ENCODE data around the gene TEX55.
"Not testable (repeated sequence)": the region's sequence is repeated elsewhere in the genome, so short reads cannot be mapped to it uniquely, and the experiment has no call there.

The TEX55 gene

DNA sequence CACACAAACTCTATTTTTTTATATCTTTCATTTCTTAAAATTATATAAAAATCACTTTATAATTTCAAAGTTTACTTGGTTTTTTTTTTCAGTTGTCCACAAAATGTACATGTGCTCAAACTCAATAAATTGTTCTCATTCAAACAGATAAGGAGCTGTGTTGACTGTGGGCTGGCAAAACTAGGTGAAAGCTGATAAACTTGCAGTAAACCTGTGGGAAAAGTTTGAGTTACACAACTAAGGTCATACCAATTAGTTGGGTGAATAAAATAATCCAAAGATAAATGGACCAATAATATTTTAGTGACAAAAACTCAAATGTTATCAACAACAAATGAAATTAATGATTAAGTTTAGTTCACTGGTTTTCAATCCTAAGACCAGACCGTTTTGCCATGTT, 14.8 kb downstream of the TEX55 start:
- no peak for DNase-seq (ENCODE audit: low read depth)

DNA sequence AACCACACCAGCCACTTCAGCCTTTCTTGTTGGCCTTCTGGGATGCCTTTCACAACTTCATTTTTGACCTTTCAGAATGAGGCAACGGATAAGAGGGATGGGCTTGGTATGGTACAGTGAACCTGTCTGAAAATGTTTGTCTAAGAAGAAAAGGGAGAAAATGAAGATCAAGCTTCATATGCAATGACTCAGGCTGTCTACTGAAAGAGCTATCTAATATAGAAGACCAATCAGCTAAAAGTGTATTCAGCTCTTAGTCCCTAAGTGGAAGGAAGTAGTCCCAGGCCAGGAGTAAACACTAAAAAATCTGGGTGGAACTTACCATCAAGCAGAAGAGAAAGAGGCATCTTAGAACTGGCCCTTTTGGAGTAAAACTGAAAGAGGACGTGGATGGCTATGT, 15.3 kb downstream of the TEX55 start:
- no peak for DNase-seq (ENCODE audit: low read depth)

DNA sequence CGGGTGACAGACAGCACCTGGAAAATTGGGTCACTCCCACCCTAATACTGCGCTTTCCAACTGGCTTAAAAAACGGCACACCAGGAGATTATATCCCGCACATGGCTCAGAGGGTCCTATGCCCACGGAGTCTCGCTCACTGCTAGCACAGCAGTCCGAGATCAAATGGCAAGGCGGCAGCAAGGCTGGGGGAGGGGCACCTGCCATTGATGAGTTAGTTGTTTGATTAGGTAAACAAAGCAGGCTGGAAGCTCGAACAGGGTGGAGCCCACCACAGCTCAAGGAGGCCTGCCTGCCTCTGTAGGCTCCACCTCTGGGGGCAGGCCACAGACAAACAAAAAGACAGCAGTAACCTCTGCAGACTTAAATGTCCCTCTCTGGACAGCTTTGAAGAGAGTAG, 18.8 kb downstream of the TEX55 start:
- DNase-seq (ENCODE audit: low read depth) = not testable (repeated sequence)

DNA sequence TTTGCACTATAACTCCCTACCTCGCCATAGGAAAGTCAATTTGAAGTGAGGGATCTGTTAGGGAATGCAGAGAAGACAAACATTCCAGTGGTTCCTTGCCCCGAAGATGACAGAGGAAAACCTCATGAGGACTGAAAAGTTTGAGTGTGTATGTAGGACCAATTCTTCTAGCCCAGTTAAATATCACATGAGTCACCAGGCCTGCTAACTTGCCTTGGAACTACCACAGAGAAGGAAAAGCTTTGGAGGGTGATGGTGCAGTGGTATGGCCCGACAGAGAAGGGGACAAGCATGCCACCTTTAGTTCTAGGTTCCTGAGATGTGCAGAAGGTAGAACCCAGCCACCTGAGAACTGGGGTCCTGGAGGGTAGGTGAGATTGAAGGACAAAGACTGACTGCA, 24.9 kb downstream of the TEX55 start:
- DNase-seq (ENCODE audit: low read depth) = no peak

DNA sequence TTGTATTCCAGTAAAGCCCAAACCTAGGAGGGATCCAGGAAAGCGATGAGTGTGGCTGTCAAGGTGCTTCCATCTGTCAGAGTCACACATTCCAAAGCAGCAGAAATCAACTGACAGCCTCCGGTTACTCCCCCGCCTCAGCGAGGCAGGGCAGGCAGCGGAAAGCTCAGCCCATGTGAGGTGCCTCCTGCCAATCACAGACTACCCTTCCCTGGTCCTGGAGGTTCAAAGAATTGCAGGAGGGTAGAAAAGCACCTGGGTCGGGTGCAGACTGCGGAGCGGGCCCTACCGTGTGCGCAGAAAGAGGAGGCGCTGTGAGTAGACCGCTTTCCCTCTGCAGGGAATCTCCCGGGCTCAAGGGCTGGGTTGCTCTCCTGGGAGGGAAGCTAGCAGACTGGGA, 27.4 kb downstream of the TEX55 start, which contains the start of gene UPK1B:
Gene UPK1B, plus strand, starts transcription at position 274 of the 400 bp plus-strand sequence. CDS start 13,144 bp downstream, outside the sequence.
- DNase-seq (ENCODE audit: low read depth) = no peak

DNA sequence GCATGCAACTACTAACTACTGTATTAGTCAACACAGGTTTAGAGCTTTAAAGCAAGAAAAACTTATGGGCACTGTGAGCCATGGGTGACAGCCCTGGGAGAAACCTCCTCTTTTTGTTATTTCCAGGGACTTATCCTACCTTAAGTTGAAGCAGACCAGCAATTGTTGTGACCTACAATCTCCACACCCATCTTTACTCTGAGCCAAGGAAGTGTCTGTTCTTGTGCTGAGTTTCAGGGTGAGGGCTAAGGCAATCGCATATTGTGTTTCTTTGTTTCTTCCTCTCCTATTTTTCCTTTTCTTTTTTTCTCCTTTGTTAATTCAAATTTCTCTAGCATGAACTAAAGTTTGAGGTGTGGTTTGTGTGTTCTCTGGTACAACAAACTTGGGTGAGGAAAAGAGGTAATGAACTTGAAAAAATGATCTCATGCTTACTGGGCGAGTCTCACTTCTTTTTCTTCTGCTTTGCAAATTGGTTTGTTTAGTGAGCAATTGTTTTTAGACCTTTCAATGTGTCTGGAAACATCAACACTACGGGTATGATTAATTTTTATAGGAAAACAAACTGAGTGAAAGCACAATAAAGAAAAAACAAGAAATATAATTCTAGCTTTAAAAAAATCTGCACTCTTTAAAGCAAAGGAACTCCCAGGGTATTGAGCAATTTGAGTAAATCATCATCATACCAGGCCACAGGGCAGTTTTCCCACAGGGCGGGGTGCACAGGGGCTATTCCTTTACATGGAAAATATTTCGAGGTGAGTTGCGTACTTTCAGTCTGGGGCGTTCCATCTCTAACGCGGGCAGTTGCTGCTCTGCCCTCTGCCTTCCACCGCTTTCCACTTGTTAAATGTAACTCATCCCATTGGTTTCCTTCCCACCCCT, 30.1 kb downstream of the TEX55 start:
- no peak for DNase-seq (ENCODE audit: low read depth)

DNA sequence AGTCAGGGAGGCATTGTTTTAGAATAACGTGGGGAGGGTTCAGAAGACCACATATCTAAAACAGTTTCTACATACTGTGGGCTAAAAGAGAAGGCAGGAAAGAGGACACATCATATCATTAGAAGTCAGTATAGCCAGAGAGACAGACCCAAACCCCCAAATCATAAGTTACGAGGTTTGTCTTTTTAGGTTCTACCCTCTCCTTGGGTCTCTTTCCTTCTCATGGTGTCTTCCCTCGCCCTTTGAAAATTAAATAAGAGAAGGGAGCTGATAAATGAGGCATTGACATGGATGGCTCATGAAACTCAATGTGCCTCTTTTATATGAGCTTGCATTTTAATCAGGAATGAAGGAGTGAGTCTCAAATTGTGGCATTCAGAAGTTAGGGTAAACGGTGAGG, 30.8 kb downstream of the TEX55 start:
- DNase-seq (ENCODE audit: low read depth) = no peak

DNA sequence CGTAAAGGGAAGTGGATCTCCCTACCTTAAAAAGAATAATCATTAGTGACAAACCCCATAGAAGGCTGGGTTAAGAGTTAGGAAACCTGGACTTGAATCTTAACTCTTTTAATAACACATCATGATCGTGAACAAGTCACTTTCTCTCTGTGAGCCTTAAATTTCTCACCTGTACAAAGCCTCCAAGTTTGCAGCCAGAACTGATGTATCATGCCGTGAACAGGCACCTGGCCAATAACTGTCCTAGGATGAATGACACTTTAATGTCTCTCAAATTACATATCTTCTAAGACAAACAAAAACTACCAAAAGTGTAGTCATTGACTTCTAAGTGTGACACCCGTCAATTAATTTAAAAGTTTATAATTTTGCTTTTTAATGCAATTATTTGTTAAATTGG, 31.4 kb downstream of the TEX55 start:
- DNase-seq (ENCODE audit: low read depth) = no peak

DNA sequence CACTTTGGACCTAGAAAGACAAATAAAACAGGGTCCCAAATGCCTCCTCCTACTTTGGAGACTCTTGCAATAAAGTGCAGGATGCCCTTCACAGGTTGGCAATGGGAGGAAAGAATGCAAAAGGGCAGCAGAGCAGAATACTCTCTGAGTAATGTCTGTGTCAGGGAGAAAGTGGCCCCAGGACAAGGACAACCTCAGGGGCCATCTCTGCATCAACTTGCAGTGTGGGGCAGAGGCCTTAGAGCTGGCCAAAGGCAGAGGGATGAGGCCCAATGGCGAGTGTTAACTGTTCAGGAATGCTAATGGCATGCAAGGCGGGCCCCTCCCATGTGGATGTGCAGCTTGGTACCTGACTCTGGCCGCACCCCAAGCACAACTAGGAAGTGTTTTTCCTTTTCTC, 35.8 kb downstream of the TEX55 start:
- DNase-seq (ENCODE audit: low read depth) = no peak

DNA sequence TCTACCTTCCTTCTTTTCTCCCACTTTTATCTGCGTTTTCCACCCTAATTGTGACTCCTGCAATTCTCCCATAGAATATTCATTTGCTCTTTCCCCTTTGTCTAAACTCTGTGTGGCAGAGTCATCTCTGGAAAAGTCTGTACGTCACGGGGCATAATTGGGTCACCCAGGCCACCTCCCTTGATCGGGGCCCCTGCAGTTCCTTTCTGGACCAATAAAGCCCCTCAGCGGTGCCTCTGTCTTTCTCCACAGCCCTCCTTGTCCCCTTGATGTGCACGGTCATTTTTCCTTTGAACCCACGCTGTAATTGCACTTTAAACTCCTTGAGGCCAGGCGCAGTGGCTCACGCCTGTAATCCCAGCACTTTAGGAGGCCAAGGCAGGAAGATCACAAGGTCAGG, 38.1 kb downstream of the TEX55 start:
- DNase-seq (ENCODE audit: low read depth) = no peak

DNA sequence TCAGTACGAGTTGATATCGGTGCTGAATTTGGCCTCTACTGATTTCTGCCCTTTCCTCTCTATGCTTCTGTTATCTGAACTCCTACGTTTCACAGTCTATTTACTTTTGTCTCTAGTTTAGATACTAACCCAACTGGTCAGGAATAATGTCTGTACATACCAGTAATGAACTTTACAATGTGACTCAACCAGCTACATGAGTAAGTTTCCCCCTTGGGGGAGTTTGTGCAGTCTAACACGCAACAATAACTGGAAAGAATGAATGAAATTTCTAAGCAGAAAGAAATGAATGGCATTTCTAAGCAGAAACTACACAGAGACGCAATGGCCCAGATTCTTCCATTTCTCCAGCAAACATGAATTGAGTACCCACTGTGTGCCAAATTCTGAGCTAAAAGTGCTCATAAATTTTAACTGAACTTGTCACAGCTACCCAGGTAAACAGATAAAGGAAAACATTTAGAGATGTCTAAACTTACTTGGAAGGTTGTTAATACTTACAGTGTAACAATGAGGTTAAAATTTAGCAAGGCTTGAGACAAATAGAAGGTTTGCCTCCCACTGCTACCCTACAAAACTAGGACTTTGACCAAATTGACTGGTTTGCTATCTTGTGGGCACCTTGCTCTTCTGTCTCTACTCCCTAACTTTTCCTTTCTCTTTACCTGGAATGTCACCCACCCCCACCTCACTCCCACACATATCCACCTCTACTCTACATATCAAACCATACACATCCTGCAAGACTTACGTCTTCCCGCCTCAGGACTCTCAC, 39.0 kb downstream of the TEX55 start:
- DNase-seq (ENCODE audit: low read depth) = no peak

DNA sequence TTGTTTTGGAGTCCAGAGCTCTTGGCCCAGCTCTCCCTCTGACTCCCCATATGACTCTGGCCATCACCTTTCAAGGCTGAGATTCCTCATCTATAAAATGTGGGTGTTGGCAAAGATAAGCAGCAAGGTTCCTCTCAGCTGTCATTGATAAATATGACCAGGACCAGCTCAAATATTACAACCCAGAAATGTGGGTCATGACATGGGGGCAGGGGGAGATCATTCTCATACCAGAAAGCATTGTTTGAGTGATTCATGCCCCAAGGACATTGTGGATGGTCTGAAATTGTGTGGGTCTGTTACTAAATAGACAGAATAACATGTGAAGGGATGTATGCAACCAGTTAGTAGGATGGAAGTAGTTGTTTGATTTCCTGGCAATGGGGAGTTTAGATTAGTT, 41.3 kb downstream of the TEX55 start:
- DNase-seq (ENCODE audit: low read depth) = no peak

DNA sequence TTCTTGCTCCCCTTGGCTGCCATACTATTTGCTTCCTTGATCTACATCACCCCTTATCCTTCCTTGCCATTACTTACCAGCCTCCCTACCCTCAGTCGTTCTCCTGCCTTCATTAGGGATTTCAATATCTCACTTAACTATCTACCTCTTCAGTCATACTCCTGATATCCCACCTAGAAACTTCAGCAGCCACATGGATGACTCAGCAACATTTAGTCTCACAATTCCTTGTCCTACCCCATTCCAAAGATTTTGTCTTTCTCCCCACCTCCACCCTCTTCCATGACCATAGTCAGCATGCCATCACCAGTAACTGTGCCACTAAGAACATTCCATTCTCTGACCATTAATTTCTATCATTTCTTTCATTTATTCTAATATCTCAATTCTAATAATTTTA, 45.8 kb downstream of the TEX55 start:
- DNase-seq (ENCODE audit: low read depth) = no peak

DNA sequence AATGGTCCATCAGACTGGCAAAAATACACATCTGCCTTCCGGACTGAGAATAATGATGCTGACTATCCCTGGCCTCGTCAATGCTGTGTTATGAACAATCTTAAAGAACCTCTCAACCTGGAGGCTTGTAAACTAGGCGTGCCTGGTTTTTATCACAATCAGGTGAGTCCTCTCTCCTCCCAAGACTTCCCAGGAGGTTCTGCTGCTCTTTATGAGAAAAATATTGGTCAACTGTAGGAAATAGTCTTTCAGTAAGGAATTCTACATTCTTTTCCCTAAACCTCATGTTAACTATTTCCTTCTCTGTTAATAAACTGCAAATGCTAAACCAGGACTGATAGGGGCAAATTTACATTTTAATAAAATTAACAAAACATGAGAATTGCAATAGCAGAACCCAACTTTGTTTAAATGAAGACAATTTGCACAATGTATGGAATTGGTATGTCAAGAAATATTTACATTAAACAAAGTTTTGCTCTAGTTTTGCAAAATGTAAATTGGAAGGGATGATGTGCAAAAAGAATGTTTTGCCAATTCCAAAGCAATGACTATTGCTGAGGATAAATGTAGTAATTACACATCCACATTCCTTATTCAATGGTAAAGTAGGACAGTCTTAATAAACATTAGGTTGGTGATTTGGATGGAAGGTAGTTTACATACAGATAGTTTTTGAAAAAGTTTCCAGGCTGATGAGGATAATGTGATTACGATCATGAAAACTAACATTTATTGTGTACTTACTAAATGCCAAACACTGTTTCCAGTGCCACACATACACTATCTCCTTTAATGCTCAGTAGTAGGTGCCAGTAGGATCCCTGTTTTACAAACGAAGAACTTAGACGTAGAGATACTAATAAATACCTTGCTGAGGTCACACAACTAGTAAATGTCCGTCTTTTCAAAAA, 48.5 kb downstream of the TEX55 start:
- no peak for DNase-seq (ENCODE audit: low read depth)

DNA sequence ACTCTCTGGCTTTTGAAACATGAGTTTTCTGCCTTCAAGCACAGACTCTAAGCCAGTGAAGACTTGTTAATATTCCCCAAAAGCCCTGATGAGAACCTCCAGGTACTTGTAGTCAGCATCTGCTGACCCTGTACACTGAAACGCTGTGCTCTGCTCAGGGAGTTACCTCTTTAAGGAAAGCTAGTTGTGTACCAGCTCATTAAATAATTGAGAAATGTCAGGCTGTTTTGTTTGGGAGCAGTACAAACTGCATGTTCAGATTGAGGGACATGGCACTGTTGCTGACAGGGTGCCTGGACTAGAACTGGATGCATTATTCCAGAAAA, 49.1 kb downstream of the TEX55 start:
- DNase-seq (ENCODE audit: low read depth) = no peak

DNA sequence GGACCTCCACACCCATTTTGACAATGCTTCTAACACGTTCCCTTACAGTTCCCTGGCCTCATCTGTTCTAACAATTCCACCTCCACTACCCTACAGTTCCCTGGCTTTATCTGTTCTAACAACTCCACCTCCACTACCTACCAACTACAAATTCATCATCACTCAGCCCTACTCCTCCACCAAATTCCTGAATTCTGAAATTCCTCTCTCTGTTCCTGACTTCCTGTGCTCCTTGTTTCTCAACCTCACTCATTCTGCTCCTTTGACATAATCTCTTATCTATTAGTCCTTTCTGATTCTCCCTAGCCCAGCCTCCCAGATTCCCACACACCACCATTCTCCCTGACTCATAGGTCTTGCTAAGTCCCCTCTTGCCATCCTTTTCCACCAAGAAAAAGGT, 49.9 kb downstream of the TEX55 start:
- no peak for DNase-seq (ENCODE audit: low read depth)
